ENCODE results near the gene GK. TPM values are rescaled to one million over a fixed set of nuclear protein-coding genes. Genes with fewer than 3 reads are reported as not detected.

Gene GK
- total RNA-seq, 4 donors from 2014 or later, result 2.5 to 16.9 (median 4.9) TPM

- H3K27ac ChIP-seq (replicated peaks in 1 of 4), result no peak overlapping the region
- H3K4me1 ChIP-seq, result peaks cover 7 to 12% (median 10%) of the 10 kb centered on the region in 4 donors
- no peaks in the 10 kb centered on the region for H3K36me3 ChIP-seq
- no peaks in the 10 kb centered on the region for H3K27me3 ChIP-seq
- TF ChIP-seq POLR2A (IDR thresholded peaks at IDR 0.05; ENCODE audit: low read depth) (no peak), EP300 (IDR thresholded peaks at IDR 0.05) (no peak), CTCF (IDR thresholded peaks at IDR 0.05) (no peak), POLR2AphosphoS5 (IDR thresholded peaks at IDR 0.05) (no peak)
- no peak for DNase-seq (ENCODE audit: extremely low spot score)
- H3K9me3 ChIP-seq, result no peaks in the 10 kb centered on the region
- intact Hi-C loops (cut with DNase I), result no loop called here
- WGBS, result 68% methylated on average over 5 of the region's 5 CpGs
- no peak overlapping the region for H3K4me3 ChIP-seq
Measured at GRCh38 chrX:30657196-30658161, 4.3 kb downstream of the GK start.

GRCh38 chrX:30659421-30659820 is 6.2 kb downstream of the GK start:
- no peaks in the 10 kb centered on the region for H3K9me3 ChIP-seq
- DNase-seq (ENCODE audit: extremely low spot score), result no peak
- no peak overlapping the region for H3K27ac ChIP-seq (replicated peaks in 1 of 4)
- WGBS, result 81% methylated on average over 2 of the region's 2 CpGs
- intact Hi-C loops (cut with DNase I), result no loop called here
- TF ChIP-seq CTCF (IDR thresholded peaks at IDR 0.05), result no peak
- no peak for TF ChIP-seq POLR2A (IDR thresholded peaks at IDR 0.05; ENCODE audit: low read depth)
- TF ChIP-seq POLR2AphosphoS5 (IDR thresholded peaks at IDR 0.05), result no peak
- TF ChIP-seq EP300 (IDR thresholded peaks at IDR 0.05), result no peak
- H3K4me1 ChIP-seq, result peaks cover 2 to 8% (median 5%) of the 10 kb centered on the region in 4 donors
- H3K4me3 ChIP-seq, result no peak overlapping the region
- H3K27me3 ChIP-seq, result no peaks in the 10 kb centered on the region
- H3K36me3 ChIP-seq, result no peaks in the 10 kb centered on the region

GRCh38 chrX:30661228-30661627 is 8.0 kb downstream of the GK start:
- 84% methylated on average over 6 of the region's 6 CpGs for WGBS
- Histone ChIP-seq H3K9me3 (no peaks in the 10 kb centered on the region), H3K36me3 (no peaks in the 10 kb centered on the region), H3K4me3 (no peak overlapping the region), H3K27me3 (no peaks in the 10 kb centered on the region), H3K27ac (replicated peaks in 1 of 4) (no peak overlapping the region), H3K4me1 (no peaks in the 10 kb centered on the region)
- no peak for DNase-seq (ENCODE audit: extremely low spot score)
- intact Hi-C loops (cut with DNase I), result no loop called here
- no peak for TF ChIP-seq EP300 (IDR thresholded peaks at IDR 0.05)

GRCh38 chrX:30663322-30663721 is 10.1 kb downstream of the GK start:
- Histone ChIP-seq H3K4me3 (no peak overlapping the region), H3K27me3 (no peaks in the 10 kb centered on the region), H3K4me1 (no peaks in the 10 kb centered on the region), H3K27ac (replicated peaks in 1 of 4) (no peak overlapping the region), H3K36me3 (peaks cover 0 to 3% (median 0%) of the 10 kb centered on the region in 4 donors), H3K9me3 (no peaks in the 10 kb centered on the region)
- DNase-seq (ENCODE audit: extremely low spot score), result no peak
- 83% methylated on average over 2 of the region's 2 CpGs for WGBS
- TF ChIP-seq CTCF (IDR thresholded peaks at IDR 0.05) (no peak), POLR2A (IDR thresholded peaks at IDR 0.05; ENCODE audit: low read depth) (no peak), POLR2AphosphoS5 (IDR thresholded peaks at IDR 0.05) (no peak), EP300 (IDR thresholded peaks at IDR 0.05) (no peak)
- intact Hi-C loops (cut with DNase I), result no loop called here

GRCh38 chrX:30665471-30665870 is 12.2 kb downstream of the GK start:
- DNase-seq (ENCODE audit: extremely low spot score), result no peak
- Histone ChIP-seq H3K27me3 (no peaks in the 10 kb centered on the region), H3K4me1 (no peaks in the 10 kb centered on the region), H3K27ac (replicated peaks in 1 of 4) (no peak overlapping the region), H3K4me3 (no peak overlapping the region), H3K36me3 (peaks cover 0 to 16% (median 2%) of the 10 kb centered on the region in 4 donors), H3K9me3 (no peaks in the 10 kb centered on the region)
- intact Hi-C loops (cut with DNase I), result no loop called here
- TF ChIP-seq EP300 (IDR thresholded peaks at IDR 0.05) (no peak), POLR2AphosphoS5 (IDR thresholded peaks at IDR 0.05) (no peak), POLR2A (IDR thresholded peaks at IDR 0.05; ENCODE audit: low read depth) (no peak), CTCF (IDR thresholded peaks at IDR 0.05) (no peak)

Data from esophagus muscularis mucosa (tissue), 4 donors.